ENCODE measurements around the gene PHKB.
A peak's percentile ranks its signal among the peaks of the same experiment; 100 is the strongest.
"Not testable (repeated sequence)": the region's sequence is repeated elsewhere in the genome, so short reads cannot be mapped to it uniquely, and the experiment has no call there.

The PHKB gene

GRCh38 chr16:47460711-47461597 lies at the start of gene PHKB, which contains the start of gene ITFG1:
Gene PHKB (plus strand): TSS chr16:47461331. CDS start chr16:47461351, 20 bp downstream.
Gene ITFG1 (minus strand): TSS chr16:47461063. CDS start chr16:47461045, 18 bp downstream.
- peak; percentile 95 to 96 for DNase-seq

DNA sequence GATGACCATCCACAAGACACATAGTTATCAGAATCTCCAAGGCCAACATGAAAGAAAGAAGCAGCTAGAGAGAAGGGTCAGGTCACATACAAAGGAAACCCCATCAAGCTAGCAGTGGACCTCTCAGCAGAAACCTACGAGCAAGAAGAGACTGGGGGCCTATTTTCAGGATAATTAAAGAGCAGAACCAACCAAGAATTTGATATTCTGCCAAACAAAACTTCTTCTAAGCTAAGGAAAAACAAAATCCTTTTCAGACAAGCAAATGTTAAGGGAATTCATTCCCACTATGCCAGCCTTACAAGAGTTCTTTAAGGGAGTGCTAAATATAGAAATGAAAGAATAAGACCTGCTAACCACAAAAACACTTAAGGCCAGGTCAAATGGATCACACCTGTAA lies 48.1 kb upstream of the PHKB start:
- no peak for DNase-seq

GRCh38 chr16:47416869-47417268 lies 44.3 kb upstream of the PHKB start:
- no peak for DNase-seq

GRCh38 chr16:47424846-47425245 lies 36.3 kb upstream of the PHKB start:
- no peak for DNase-seq

DNA sequence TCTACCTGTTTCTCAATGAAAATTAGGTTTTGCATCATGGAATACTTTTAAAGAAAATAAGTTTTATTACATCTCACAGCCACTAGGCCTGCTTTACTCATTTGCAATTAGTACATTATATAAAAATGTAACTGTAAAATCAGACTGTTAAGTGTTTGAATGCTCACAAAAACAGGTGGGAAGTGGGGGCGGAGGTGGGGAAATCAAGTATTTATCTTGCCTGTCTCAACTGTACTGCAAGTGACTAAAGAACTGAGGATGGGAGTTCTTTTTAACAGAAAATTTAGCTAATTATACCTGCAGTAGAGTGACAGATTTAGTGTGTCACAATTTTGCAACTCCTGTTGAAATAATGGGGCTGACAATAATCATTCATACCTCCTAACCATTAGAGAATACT lies 34.3 kb upstream of the PHKB start:
- no peak for DNase-seq

- no peak for DNase-seq
Measured at GRCh38 chr16:47431960-47432359, 29.2 kb upstream of the PHKB start.

- not testable (repeated sequence) for DNase-seq
Measured at GRCh38 chr16:47434274-47434673, 26.9 kb upstream of the PHKB start.

GRCh38 chr16:47440066-47440465 lies 21.1 kb upstream of the PHKB start:
- DNase-seq = not testable (repeated sequence)

DNA sequence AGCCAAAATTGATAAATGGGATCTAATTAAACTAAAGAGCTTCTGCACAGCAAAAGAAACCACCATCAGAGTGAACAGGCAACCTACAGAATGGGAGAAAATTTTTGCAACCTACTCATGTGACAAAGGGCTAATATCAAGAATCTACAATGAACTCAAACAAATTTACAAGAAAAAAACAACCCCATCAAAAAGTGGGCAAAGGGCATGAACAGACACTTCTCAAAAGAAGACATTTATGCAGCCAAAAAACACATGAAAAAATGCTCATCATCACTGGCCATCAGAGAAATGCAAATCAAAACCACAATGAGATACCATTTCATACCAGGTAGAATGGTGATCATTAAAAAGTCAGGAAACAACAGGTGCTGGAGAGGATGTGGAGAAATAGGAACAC lies 18.2 kb upstream of the PHKB start:
- not testable (repeated sequence) for DNase-seq

GRCh38 chr16:47446431-47446830 lies 14.7 kb upstream of the PHKB start:
- no peak for DNase-seq

- DNase-seq = no peak
Measured at GRCh38 chr16:47448830-47449575, 12.1 kb upstream of the PHKB start.

DNA sequence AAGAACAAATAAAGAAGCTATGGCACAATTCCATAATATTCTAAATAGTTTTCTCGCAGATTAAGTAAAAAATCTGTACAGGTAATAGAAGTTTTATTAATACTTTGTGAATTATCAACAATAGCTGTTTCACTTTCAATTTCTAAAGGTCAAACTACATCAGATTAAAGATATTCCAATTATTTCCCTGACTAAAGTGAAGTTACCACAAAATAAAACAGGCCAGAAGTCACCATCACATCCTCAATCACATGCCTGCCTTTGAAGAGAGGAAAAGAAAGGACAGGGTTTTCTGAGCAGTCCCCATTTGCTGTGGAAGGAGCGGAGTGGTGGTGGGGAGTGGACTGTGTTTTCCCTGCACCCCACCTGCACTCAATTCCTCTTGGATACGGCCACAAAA lies 11.3 kb upstream of the PHKB start:
- no peak for DNase-seq

- no peak for DNase-seq
Measured at GRCh38 chr16:47458331-47458730, 2.8 kb upstream of the PHKB start.

GRCh38 chr16:47459603-47460002 lies 1.5 kb upstream of the PHKB start:
- DNase-seq = no peak

DNA sequence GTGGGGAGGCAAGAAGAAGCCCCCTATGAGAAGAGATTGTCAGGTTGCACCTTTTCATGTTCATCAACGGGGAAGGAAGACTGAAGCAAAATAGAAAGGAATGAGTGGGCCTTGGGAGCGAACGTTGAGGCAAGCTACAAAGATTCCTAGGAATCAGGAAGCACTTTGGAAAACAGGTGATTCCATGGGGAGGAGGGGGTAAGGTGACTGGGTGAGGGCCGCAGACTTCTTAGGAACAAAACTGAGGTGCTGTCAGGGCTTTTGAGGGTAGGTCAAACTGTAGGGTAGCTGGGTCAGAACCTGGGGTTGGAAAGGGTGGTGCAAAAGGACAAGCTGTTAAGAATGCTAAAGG lies 796 bp upstream of the PHKB start:
- DNase-seq = no peak

GRCh38 chr16:47461598-47462266 lies 601 bp downstream of the PHKB start:
- peak in 1 of 2 experiments; percentile 26 for DNase-seq

DNA sequence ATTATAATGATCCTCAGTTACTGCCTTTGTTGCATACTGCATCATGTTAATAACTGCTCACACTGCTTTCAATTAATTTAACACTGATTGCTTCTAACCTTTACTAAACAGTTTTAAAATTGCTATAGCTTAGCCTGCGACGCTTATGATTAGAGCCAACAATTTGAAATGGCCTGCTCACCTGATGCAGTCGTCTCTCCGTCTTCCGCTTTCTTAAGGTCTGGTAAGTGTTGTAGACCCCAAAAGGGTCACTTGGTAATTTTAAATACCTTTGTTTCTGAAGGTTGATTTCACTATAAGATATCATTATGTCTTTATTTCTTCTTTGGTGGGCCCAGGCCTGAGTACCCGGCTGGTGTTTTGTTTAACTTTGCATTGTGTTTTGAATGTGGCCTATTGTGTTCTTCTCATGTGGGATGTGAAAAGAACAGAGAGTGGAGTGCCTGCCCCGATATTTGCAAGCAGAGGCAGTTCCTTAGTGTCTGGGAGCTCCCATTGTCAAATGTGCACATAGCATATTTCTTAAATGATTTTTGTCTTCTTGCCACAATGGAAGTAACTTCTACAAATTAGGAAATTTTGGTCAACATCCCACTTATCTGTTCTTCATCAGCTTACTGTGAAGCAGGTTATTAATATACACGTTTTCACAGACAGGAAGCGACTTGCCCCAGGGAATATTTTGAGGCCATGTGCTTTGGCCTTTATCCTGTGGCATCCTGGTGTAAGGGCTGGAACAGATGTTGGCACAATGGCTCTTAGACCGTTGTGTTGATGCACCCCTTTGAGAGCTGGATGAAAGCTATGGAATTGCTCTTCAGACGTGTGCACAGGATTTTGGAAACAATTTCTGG lies 2.9 kb downstream of the PHKB start:
- no peak for DNase-seq

GRCh38 chr16:47465919-47466630 lies 4.9 kb downstream of the PHKB start:
- DNase-seq = no peak

- DNase-seq = no peak
Measured at GRCh38 chr16:47467501-47467900, 6.4 kb downstream of the PHKB start.

- DNase-seq = not testable (repeated sequence)
Measured at GRCh38 chr16:47468070-47468689, 7.0 kb downstream of the PHKB start.

DNA sequence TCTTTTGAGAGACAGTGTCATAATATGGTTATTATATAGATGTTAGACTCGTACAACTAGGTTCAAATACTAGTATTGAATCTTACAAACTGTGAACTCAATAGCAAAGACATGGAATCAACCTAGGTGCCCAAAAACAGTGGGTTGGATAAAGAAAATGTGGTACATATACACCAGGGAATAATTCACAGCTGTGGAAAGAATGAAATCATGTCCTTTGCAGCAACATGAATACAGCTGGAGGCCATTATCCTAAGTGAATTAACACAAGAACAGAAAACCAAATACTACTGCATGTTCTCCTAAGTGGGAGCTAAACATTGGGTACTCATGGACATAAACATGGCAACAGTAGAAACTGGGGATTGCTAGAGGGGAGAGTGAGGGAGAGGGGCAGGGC lies 8.1 kb downstream of the PHKB start:
- no peak for DNase-seq
